ENCODE data around the gene ZPLD1. TPM values are rescaled to one million over a fixed set of nuclear protein-coding genes. Genes with fewer than 3 reads are reported as not detected.

Gene ZPLD1
- total RNA-seq, 1 donor from 2014 or later: 58.6 TPM

DNA sequence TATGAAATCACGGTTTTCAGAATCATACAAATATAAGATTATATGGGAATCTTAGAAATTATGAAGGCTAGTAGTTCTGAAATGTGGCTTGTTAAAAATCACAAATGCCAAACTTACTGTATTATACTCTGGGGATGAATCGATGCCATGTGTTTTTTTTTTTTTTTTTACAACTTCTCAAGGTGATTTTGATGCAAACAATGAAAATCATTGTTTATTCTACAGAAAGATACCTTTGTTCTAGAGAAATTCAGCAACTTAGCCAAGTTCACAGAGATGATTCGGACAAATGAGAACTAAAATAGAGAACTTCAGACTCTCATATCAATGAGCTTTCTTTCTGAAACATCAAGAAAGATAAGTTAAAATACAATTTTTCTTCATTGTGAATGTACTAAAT is 92.0 kb downstream of the ZPLD1 start:
- DNase-seq (ENCODE audit: low read depth): no peak

DNA sequence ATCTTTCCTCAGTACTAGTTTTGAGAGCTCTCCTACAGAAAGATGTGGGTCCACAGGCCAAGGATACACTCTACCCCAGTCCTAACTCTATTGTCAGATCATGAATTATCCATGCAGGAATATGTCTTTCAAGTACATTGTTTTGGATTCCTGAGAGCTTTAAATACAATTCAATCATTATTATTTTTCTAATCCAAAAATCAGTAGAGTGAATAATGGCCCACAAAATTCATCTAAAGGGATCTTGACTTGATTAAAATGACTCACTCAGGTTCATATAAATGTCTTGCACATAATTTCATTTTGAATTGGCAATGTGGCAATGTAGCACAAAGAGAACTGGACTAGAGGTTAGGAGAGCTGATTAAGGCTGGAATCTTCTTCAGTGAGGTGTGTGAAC is 93.9 kb downstream of the ZPLD1 start:
- DNase-seq (ENCODE audit: low read depth): no peak
